Measurements from ENCODE around the gene AMPD2. TPM values are rescaled to one million over a fixed set of nuclear protein-coding genes. Genes with fewer than 3 reads are reported as not detected.

Gene AMPD2
- total RNA-seq, 2 experiments from 2014 or later = 170 to 191 TPM

DNA sequence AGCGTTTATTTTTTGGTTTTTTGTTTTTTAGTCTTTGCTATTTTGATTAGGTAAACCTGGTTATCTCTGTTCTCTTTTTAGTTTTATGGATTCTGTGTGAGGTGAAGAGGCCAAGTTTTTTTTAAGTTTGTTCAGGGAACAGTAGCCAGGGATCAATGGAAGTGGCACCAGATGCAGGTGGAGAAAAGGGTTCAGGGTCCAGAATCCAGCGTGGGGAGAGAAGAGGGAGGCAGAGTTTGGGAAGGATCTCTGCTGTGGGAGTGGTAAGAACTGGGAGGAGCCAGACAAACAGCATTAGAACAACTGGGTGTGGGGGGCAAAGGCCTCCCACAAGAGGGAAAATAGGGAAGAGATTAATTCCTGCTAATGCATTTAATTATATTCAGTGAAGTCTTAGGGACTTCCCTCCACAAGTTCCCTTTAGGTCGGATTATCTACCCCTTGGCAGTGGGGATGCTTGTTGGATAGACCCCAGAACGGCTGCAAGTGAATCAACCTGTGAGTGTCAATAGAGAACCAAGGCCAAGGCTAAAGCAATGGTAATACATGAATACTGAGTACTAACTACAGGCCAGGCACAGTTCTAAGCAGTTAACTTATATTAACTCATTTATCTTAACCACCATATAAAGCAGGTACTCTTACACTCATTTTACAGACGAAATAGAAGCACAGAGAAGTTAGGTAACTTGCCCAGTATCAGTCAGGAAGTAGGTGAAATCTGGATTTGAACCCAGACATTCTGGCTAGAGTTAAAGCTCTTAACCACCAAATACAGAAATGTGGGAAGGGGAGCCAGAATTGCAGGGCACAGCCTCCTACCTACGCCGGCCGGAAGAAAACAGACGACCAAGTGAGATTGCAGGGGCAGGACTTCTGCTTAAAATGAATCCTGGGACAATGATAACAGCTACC, 719 bp upstream of the AMPD2 start:
- intact Hi-C loops (cut with DNase I, micrococcal nuclease) = no loop called here
- Mint-ChIP-seq H3K27me3 (no peaks in the 10 kb centered on the region), H3K27ac (peak overlapping the region; percentile 89), H3K9me3 (no peaks in the 10 kb centered on the region), H3K4me3 (peak overlapping the region; percentile 99), H3K36me3 (ENCODE audit: low read depth) (peaks cover 4% of the 10 kb centered on the region), H3K4me1 (ENCODE audit: low read depth) (peaks cover 70% of the 10 kb centered on the region)
- CTCF ChIA-PET = interaction anchor here (0.9 to 2.4 kb wide), 3 partner anchors 21 to 73 kb away, joined by 3 to 10 read pairs (median 3); partner anchors contain the start of gene GNAI3
- H3K4me1 ChIP-seq (ENCODE audit: insufficient read depth, low read length) = peaks cover 71% of the 10 kb centered on the region
- peak overlapping the region; percentile 91 for H3K4me3 ChIP-seq (ENCODE audit: low read length)
- no peak for ATAC-seq (ENCODE audit: poor library complexity)
- peak overlapping the region; percentile 85 to 94 for H3K27ac ChIP-seq (ENCODE audit: low read depth in 1 of 2, low read length in 2 of 2)
- no peak for DNase-seq
- no peaks in the 10 kb centered on the region for H3K9me3 ChIP-seq (ENCODE audit: control insufficient read depth in 1 of 2, insufficient read depth in 1 of 2, low read length in 2 of 2)
- TF ChIP-seq, protein P1, sequence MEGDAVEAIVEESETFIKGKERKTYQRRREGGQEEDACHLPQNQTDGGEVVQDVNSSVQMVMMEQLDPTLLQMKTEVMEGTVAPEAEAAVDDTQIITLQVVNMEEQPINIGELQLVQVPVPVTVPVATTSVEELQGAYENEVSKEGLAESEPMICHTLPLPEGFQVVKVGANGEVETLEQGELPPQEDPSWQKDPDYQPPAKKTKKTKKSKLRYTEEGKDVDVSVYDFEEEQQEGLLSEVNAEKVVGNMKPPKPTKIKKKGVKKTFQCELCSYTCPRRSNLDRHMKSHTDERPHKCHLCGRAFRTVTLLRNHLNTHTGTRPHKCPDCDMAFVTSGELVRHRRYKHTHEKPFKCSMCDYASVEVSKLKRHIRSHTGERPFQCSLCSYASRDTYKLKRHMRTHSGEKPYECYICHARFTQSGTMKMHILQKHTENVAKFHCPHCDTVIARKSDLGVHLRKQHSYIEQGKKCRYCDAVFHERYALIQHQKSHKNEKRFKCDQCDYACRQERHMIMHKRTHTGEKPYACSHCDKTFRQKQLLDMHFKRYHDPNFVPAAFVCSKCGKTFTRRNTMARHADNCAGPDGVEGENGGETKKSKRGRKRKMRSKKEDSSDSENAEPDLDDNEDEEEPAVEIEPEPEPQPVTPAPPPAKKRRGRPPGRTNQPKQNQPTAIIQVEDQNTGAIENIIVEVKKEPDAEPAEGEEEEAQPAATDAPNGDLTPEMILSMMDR (IDR thresholded peaks at IDR 0.05) = no peak
- H3K27me3 ChIP-seq (ENCODE audit: control insufficient read depth in 1 of 2, insufficient read depth in 2 of 2, low read length in 2 of 2) = no peaks in the 10 kb centered on the region
- POLR2A ChIA-PET = interaction anchor here (1.0 to 2.9 kb wide), 8 partner anchors 10 to 366 kb away, joined by 4 to 52 read pairs (median 6); partner anchors contain the start of genes AHCYL1, ATXN7L2 and GNAI3
- no peaks in the 10 kb centered on the region for H3K36me3 ChIP-seq (ENCODE audit: insufficient read depth, low read length)

DNA sequence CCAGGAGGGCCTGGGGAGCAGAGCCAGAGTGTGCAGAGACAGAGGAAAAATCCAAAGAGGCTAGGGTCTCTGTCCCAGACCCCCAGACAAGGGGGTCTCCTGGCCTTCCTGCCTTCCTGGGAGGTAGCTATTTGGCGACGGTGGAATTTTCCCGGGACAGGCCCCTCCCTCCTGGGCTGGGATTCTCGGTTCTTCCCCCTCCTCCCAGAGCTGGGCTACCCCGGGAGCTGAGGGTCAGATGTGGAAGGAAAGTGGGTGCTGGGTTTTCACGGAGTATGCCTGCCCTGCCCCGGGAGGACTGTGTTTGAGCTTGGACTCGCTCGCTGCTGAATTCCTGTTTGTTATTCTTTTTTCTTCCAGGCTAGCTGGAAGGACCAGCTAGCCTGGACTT, 759 bp downstream of the AMPD2 start:
- Mint-ChIP-seq H3K4me3 (peak overlapping the region; percentile 99), H3K27ac (peak overlapping the region; percentile 89), H3K4me1 (ENCODE audit: low read depth) (peaks cover 82% of the 10 kb centered on the region), H3K9me3 (no peaks in the 10 kb centered on the region), H3K36me3 (ENCODE audit: low read depth) (peaks cover 4% of the 10 kb centered on the region), H3K27me3 (no peaks in the 10 kb centered on the region)
- intact Hi-C loops (cut with DNase I, micrococcal nuclease) = loop anchor here (5.0 to 10.0 kb wide), 5 partner anchors 128 to 406 kb away; partner anchors contain the start of genes ATXN7L2 (in 1 of the 2), CYB561D1 (in 1 of the 2), PSMA5 (in 1 of the 2) and PSRC1 (in 1 of the 2)
- CTCF ChIA-PET = interaction anchor here (1.1 to 2.4 kb wide), 3 partner anchors 20 to 364 kb away, joined by 4 to 10 read pairs (median 5); partner anchors contain the start of gene AHCYL1
- Histone ChIP-seq H3K4me3 (ENCODE audit: low read length) (peak overlapping the region; percentile 91), H3K36me3 (ENCODE audit: insufficient read depth, low read length) (peaks cover 4% of the 10 kb centered on the region), H3K27ac (ENCODE audit: low read depth in 1 of 2, low read length in 2 of 2) (peak overlapping the region; percentile 85 to 95), H3K27me3 (ENCODE audit: control insufficient read depth in 1 of 2, insufficient read depth in 2 of 2, low read length in 2 of 2) (no peaks in the 10 kb centered on the region), H3K9me3 (ENCODE audit: control insufficient read depth in 1 of 2, insufficient read depth in 1 of 2, low read length in 2 of 2) (no peaks in the 10 kb centered on the region), H3K4me1 (ENCODE audit: insufficient read depth, low read length) (peaks cover 84% of the 10 kb centered on the region)
- POLR2A ChIA-PET = interaction anchor here (0.7 to 2.9 kb wide), 8 partner anchors 12 to 364 kb away, joined by 3 to 52 read pairs (median 6); partner anchors contain the start of genes AHCYL1, GNAI3 and GSTM1
- TF ChIP-seq, protein P1 (IDR thresholded peaks at IDR 0.05) = no peak
- DNase-seq (peak in 1 of 14 experiments; percentile 17), ATAC-seq (ENCODE audit: poor library complexity) (peak; percentile 2)

DNA sequence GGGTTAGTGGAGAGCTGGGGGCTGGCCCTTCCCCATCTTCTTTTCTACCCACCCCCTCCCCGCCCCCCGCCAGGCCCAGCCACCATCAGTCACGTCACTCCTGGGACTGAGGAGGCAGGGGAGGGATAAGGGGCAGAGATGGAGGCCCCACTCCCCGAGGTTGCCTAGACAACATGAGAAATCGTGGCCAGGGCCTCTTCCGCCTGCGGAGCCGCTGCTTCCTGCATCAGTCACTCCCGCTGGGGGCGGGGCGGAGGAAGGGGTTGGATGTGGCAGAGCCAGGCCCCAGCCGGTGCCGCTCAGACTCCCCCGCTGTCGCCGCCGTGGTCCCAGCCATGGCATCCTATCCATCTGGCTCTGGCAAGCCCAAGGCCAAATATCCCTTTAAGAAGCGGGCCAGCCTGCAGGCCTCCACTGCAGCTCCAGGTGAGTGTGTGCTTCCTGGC, 1.2 kb downstream of the AMPD2 start:
- Mint-ChIP-seq H3K4me3 (peak overlapping the region; percentile 99), H3K36me3 (ENCODE audit: low read depth) (peaks cover 6% of the 10 kb centered on the region), H3K4me1 (ENCODE audit: low read depth) (peaks cover 82% of the 10 kb centered on the region), H3K9me3 (no peaks in the 10 kb centered on the region), H3K27me3 (no peaks in the 10 kb centered on the region), H3K27ac (peak overlapping the region; percentile 89)
- TF ChIP-seq, protein P1 (IDR thresholded peaks at IDR 0.05) = no peak
- intact Hi-C loops (cut with DNase I, micrococcal nuclease) = loop anchor here (1.0 to 10.0 kb wide), 7 partner anchors 73 to 406 kb away; partner anchors contain the start of genes ATXN7L2 (in 1 of the 2), CYB561D1 (in 1 of the 2), GNAI3 (in 1 of the 2) and PSMA5 (in 1 of the 2)
- Histone ChIP-seq H3K27ac (ENCODE audit: low read depth in 1 of 2, low read length in 2 of 2) (peak overlapping the region; percentile 85 to 95), H3K4me3 (ENCODE audit: low read length) (peak overlapping the region; percentile 91), H3K36me3 (ENCODE audit: insufficient read depth, low read length) (peaks cover 7% of the 10 kb centered on the region), H3K4me1 (ENCODE audit: insufficient read depth, low read length) (peaks cover 80% of the 10 kb centered on the region), H3K27me3 (ENCODE audit: control insufficient read depth in 1 of 2, insufficient read depth in 2 of 2, low read length in 2 of 2) (no peaks in the 10 kb centered on the region), H3K9me3 (ENCODE audit: control insufficient read depth in 1 of 2, insufficient read depth in 1 of 2, low read length in 2 of 2) (no peaks in the 10 kb centered on the region)
- peak; percentile 91 to 99 (median 97) for DNase-seq
- CTCF ChIA-PET = interaction anchor here (1.1 to 2.4 kb wide), 3 partner anchors 19 to 364 kb away, joined by 4 to 10 read pairs (median 5); partner anchors contain the start of gene AHCYL1
- peak; percentile 86 for ATAC-seq (ENCODE audit: poor library complexity)
- POLR2A ChIA-PET = interaction anchor here (1.2 to 2.9 kb wide), 5 partner anchors 12 to 195 kb away, joined by 4 to 52 read pairs (median 7); partner anchors contain the start of gene GNAI3
